ENCODE data around the gene SLC39A1. TPM values are rescaled to one million over a fixed set of nuclear protein-coding genes. Genes with fewer than 3 reads are reported as not detected.

Gene SLC39A1
- total and polyA plus RNA-seq, 2 of the 8 experiments (the other 6 are each of a cell fraction or from before 2014, with no cell fraction given): 238 to 337 TPM

DNA sequence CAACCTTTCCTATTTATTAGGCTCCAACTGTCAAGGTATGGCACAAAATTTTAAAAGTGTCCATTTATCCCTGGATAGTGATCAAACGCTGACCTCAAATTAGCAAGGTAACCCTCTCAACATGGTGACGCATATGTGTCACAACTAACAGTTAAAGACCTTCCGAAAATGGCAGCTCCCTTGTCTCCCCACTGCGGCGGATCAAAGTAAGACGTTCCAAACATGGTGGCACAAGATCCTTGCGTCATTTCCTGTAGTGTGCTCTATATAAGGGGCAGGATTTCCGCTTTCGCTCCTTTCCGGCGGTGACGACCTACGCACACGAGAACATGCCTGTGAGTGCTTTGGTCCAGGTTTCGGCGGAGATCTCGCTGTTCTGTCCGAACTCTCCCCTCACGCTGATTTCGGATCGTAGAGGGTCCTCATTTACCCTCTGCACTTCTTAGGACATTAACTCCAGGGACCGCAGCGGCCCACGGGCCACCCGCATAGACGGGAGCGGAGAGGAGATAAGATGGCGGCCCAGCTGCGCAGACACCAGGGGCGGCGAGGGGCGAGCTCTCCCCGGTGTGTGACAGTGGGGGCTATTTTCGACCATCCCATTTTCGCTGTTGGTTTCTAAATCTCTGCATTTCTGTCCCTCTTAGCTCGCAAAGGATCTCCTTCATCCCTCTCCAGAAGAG lies 27.3 kb upstream of the SLC39A1 start, which contains the start of gene RPS27 (continued):
- TF ChIP-seq BCL11A (IDR thresholded peaks at IDR 0.05; ENCODE audit: low read depth in 2 of 2, low read length in 2 of 2) (no peak), PHF8 (conservative IDR thresholded peaks at IDR 0.05; ENCODE audit: low read depth, low read length) (peak; percentile 99), TAF1 (IDR thresholded peaks at IDR 0.05; ENCODE audit: low read depth, low read length) (peak; percentile 100), SUZ12 (IDR thresholded peaks at IDR 0.05; ENCODE audit: low read length) (no peak), RFX5 (IDR thresholded peaks at IDR 0.05; ENCODE audit: borderline replicate concordance, low read depth, low read length) (no peak), JUND (IDR thresholded peaks at IDR 0.05; ENCODE audit: low read length) (peak; percentile 76), CHD2 (IDR thresholded peaks at IDR 0.05; ENCODE audit: low read length) (peak; percentile 60; the same call in 1 of the 2 replicates), SIX5 (IDR thresholded peaks at IDR 0.05; ENCODE audit: low read depth, low read length) (peak; percentile 55; the same call in 1 of the 2 replicates), ASH2L (IDR thresholded peaks at IDR 0.05; ENCODE audit: low read length) (peak; percentile 83), RBBP5 (IDR thresholded peaks at IDR 0.05; ENCODE audit: borderline replicate concordance, low read depth, low read length) (no peak), SP4 (IDR thresholded peaks at IDR 0.05; ENCODE audit: low read length) (no peak), NRF1 (IDR thresholded peaks at IDR 0.05; ENCODE audit: low read depth, low read length) (peak; percentile 27; the same call in 1 of the 2 replicates), POLR2A (IDR thresholded peaks at IDR 0.05; ENCODE audit: control extremely low read depth in 1 of 2, low read depth in 2 of 2, low read length in 2 of 2) (peak; percentile 100), SAP30 (IDR thresholded peaks at IDR 0.05; ENCODE audit: insufficient read depth, insufficient replicate concordance, low read length) (peak; percentile 51), SP2 (IDR thresholded peaks at IDR 0.05; ENCODE audit: low read length) (no peak), SIRT6 (IDR thresholded peaks at IDR 0.05; ENCODE audit: low read length) (no peak), BRCA1 (IDR thresholded peaks at IDR 0.05; ENCODE audit: low read depth, low read length) (no peak), SP1 (IDR thresholded peaks at IDR 0.05; ENCODE audit: low read depth, low read length) (peak; percentile 69; the same call in 1 of the 2 replicates), POU5F1 (IDR thresholded peaks at IDR 0.05; ENCODE audit: low read depth, low read length) (no peak), TAF7 (optimal IDR thresholded peaks at IDR 0.05; ENCODE audit: borderline replicate concordance, low read depth, low read length) (peak; percentile 99), KDM5A (IDR thresholded peaks at IDR 0.05; ENCODE audit: low read length) (peak; percentile 43; the same call in 1 of the 2 replicates), KDM4A (IDR thresholded peaks at IDR 0.05; ENCODE audit: low read depth, low read length, severe bottlenecking) (no peak)
- TF ChIP-seq, protein P1, sequence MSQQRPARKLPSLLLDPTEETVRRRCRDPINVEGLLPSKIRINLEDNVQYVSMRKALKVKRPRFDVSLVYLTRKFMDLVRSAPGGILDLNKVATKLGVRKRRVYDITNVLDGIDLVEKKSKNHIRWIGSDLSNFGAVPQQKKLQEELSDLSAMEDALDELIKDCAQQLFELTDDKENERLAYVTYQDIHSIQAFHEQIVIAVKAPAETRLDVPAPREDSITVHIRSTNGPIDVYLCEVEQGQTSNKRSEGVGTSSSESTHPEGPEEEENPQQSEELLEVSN (IDR thresholded peaks at IDR 0.05): 0 out of 2 replicates have a peak, but pooled peaks have one; percentile 21
- TF ChIP-seq, protein P2, sequence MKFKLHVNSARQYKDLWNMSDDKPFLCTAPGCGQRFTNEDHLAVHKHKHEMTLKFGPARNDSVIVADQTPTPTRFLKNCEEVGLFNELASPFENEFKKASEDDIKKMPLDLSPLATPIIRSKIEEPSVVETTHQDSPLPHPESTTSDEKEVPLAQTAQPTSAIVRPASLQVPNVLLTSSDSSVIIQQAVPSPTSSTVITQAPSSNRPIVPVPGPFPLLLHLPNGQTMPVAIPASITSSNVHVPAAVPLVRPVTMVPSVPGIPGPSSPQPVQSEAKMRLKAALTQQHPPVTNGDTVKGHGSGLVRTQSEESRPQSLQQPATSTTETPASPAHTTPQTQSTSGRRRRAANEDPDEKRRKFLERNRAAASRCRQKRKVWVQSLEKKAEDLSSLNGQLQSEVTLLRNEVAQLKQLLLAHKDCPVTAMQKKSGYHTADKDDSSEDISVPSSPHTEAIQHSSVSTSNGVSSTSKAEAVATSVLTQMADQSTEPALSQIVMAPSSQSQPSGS (IDR thresholded peaks at IDR 0.05; ENCODE audit: low read length): peak; percentile 82; the same call in 1 of the 2 replicates
